CD4-positive, alpha-beta T cell treated with Interferon gamma for 1 hour (primary cell): ENCODE measurements around the gene FHAD1.
"Not testable (repeated sequence)": the region's sequence is repeated elsewhere in the genome, so short reads cannot be mapped to it uniquely, and the experiment has no call there.

Experiments used
- DNase-seq: peaks from one replicate; pipeline ENCODE4 v3.0.0-alpha.2; 2020

FHAD1 gene

GRCh38 chr1:15425521-15425920 is 178.5 kb downstream of the FHAD1 start:
- DNase-seq = no peak

DNA sequence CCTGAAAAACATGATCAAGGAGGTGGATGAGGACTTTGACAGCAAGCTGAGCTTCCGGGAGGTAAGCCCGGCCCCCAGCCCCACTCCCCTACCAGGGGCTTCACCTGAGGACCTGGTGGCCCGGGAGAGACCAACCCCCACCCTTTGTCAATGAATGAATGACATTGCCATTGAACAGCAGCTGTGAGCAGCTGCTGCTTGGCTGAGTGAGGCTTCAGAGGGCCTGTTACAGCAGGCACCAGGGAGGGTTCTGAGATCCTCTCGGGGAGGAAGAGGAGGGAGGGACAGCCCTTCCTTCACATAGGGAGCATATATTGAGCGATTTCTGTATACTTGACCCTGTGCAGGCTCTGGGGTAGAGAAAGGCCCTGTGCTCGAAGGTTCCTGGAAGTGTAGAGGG is 178.9 kb downstream of the FHAD1 start:
- no peak for DNase-seq

GRCh38 chr1:15426492-15427279 is 179.7 kb downstream of the FHAD1 start:
- DNase-seq = no peak

- no peak for DNase-seq
These were observed 180.2 kb downstream of the FHAD1 start for GRCh38 chr1:15427280-15427666.

DNA sequence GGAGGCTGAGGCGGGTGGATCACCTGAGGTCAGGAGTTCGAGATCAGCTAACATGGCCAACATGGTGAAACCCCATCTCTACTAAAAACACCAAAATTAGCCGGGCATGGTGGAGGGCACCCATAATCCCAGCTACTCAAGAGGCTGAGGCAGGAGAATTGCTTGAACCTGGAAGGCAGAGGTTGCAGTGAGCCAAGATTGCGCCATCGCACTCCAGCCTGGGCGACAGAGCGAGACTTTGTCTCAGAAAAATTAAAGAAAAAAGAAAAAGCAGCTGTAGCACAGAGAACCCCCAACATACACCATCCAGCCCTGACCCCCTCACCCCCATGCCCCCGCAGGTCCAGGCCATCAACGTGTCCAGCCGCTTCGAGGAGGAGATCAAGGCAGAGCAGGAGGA is 181.2 kb downstream of the FHAD1 start:
- not testable (repeated sequence) for DNase-seq

DNA sequence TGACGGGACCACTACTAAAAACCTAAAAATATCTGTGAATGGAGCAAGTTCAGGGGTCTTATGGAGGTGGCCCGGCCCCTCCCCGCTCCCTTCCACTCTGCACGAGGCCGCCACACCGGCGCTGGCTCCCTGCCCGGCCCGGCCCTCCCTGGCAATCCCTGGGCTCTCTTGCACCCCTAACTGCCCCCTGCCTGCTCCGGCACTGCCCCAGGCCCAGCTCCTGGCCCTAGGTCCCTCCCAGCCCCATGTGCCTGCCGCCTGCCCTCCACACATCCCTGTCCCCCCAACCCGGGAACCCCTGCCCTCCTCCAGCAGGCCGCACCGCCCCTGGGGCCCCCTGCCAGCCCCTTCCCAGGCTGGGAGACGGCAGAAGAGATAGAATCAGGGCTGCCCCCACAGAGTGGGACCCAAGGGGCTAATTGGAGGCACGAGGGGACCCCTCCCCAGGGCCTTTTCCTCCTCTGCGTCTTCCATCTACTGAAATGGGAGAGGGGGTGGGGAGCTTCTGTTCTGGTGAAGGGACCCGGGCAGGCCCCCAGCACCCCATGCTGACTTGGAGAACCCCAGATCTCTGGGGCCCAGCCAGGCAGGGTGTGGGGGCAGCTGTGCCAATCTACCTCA is 181.9 kb downstream of the FHAD1 start:
- DNase-seq = no peak

DNA sequence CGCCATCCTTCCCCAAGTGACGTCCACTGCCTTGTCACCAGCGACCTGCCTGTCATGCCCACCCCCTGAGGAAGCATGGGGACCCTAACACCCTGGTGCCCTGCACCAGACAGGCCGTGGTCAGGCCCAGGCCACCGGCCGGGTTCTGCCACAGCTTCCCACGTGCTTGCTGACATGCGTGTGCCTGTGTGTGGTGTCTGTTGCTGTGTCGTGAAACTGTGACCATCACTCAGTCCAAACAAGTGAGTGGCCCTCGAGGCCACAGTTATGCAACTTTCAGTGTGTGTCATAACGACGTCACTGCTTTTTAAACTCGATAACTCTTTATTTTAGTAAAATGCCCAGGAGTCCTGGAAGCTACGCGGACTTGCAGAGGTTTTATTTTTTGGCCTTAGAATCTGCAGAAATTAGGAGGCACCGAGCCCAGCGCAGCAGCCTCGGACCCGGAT is 182.7 kb downstream of the FHAD1 start:
- peak; percentile 47 for DNase-seq

GRCh38 chr1:15430787-15431570 is 184.0 kb downstream of the FHAD1 start:
- DNase-seq = peak; percentile 64

DNA sequence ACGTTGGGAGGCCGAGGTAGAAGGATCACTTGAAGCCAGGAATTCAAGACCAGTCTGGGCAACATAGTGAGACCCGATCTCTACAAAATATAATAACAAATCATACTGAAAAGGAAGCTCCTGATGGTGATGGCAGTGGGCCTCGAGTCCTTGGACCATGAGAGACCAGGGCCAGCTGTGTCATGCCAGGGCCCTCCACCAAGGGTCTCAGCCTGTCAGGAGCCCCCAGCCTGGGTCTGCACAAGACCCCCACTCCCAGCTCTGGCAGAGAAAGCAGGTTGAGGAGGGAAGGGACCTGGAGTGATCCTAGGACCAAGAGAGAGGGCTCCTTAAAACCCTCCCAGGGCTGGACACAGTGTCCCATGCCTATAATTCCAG is 184.5 kb downstream of the FHAD1 start:
- DNase-seq = no peak

DNA sequence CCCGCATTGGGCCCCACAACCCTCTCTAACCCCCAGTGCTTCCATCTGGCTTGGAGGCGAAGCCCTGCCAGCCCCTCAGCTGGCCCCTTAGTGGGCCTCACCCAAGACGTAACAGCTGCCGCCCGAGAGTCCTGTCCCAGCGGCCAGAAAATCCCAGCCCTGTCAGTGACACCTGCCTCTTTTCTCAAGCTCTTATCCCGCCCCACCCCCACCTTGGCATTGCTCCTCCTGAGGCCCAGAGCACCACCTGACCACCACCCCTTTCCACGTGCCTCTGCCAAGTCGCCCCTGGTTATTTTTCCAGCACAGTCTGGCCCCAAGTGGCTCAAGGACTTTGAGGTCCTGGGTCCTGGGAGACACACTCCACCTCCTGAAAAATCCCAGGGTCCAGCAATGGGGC is 185.3 kb downstream of the FHAD1 start:
- DNase-seq = no peak

GRCh38 chr1:15433471-15433870 is 186.4 kb downstream of the FHAD1 start:
- no peak for DNase-seq

- DNase-seq = not testable (repeated sequence)
These were observed 187.7 kb downstream of the FHAD1 start for GRCh38 chr1:15434739-15435138.

DNA sequence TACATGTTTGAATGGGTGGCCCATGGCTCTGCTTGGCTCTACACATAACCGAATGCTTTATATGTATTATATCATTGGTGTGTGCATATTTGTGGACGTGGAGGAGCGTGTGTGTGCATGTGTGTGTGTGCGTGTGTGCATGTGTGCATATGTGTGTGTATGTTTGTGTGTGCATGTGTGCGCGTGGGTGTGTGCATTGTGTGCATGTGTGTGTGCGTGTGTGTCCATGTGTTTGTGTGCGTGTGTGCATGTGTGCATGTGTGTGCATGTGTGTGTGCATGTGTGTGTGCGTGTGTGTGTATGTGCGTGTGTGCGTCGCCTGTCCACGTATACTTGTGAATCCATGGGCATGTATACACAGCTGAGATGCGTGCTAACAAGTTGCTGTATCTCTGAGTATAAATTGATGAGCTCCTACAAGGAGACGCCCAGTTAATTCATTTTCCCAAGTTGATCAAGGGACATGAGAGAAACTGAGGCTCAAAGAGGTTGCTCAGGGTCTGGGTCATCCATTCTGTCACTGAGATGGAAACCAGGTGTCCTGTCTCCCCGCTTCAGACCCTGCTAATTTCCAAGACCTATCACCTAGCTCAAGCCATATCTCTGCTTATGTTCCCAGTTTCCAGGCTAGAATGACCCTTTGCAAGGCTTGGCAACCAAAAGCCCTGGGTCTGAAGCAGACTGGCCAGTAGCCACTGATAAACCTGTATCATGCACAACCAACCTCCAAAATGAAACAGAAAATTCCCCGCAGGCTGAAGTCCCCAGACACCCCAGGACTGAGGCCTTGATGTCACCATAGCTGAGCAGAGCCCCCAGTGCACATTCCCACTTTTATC is 188.4 kb downstream of the FHAD1 start:
- no peak for DNase-seq

DNA sequence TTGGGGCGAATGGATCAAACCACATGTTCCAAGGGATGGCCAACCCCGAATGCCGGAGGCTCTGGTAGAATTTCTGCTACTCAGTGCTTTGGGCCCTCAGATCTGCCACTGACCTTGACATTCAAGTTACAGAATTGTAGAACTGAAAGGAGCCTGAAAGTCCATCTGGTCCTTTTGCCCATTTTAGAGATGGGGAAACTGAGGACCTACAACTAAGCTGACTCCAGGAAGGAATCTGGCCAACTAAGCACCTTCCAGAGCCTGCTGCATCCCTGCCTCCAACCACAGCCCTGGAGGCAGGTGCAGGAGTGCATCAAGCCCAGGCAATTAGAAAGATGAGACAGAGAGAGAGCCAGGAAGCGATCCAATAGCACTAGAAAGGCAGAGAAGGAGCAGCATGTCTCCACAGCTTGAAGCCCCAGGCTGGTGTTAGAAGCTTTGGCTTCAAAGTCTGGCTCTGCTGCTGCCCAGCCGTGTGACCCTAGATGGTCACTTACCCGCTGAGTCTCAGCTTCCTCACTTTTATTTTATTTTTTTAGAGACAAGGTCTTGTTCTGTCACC is 189.9 kb downstream of the FHAD1 start:
- no peak for DNase-seq

- no peak for DNase-seq
These were observed 192.3 kb downstream of the FHAD1 start for GRCh38 chr1:15439325-15439724.

GRCh38 chr1:15440357-15440756 is 193.3 kb downstream of the FHAD1 start:
- no peak for DNase-seq

DNA sequence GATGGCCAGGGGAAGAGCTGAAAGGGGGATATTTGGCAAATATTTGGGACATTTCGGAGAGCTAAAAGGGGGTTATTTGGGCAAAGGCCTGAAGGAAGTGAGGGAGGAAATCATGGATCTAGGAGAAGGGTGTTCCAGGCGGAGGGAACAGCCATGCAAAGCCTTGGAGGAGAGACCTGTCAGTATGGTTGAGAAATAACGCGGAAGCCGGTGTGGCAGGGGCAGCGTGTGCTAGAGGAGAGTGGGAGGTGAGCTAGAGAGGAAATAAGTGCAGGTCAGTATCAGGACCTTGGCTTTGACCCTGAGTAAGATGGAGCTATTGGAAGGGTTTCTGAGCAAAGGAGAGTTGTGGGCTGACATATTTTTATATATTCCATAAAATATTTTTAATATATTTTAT is 194.2 kb downstream of the FHAD1 start:
- no peak for DNase-seq

- no peak for DNase-seq
These were observed 195.1 kb downstream of the FHAD1 start for GRCh38 chr1:15442119-15442518.

DNA sequence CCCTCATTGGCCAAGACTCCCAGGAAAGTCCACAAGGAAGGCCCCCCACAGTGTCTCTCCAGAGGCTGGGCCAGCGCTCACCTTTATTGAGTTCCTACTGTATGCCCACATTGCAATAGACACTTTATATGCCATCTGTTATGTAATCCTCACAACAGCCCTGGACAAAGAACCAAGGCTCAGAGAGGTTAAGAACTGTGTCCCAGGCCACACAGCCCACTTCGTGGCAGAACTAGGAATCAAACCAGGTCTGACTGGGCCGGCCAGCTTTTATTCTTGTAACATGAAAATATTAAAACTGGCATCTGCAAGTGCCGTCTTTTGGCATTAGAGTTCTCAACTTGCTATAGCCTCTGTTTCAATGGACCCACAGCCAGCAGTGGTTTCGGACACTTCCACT is 195.7 kb downstream of the FHAD1 start:
- no peak for DNase-seq

DNA sequence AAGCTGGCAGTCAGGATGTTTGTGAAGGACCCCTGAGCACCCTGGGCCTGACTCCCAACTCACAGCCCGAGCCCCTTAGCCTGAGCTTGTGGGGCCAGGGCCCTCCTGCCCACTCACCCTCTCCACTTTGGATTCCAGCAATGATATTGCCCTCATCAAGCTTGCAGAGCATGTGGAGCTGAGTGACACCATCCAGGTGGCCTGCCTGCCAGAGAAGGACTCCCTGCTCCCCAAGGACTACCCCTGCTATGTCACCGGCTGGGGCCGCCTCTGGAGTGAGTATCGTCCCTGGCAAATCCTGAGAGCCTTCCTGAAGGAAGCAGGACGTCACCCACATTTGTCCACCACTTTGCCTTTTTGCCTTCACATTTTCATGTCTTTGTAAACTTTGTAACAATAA is 196.3 kb downstream of the FHAD1 start:
- no peak for DNase-seq

GRCh38 chr1:15444468-15445389 is 197.7 kb downstream of the FHAD1 start:
- no peak for DNase-seq
